Stomach (tissue), 9 donors: Measurements from ENCODE around the gene RABL6. TPM values are rescaled to one million over a fixed set of nuclear protein-coding genes. Genes with fewer than 3 reads are reported as not detected.

ENCODE experiments used
- DNase-seq, 2 donors: peaks; one replicate each; pipeline versions ENCODE4 v3.0.0 to v3.0.0-alpha.2; 2013 to 2019
- H3K27ac ChIP-seq, 5 donors: fragments of 200-600 bp in 4 of 5; sonication (generic) in 4 of 5; one replicate each; pipeline ENCODE4 v1.5.1; 2013 to 2019; ENCODE audit warnings: mild to moderate bottlenecking in 1 of 5, moderate library complexity in 1 of 5
- H3K27me3 ChIP-seq, 3 donors: fragments of 200-600 bp; sonication (generic); one replicate each; pipeline ENCODE4 v1.5.1; 2017 to 2019; ENCODE audit warnings: mixed run types in 1 of 3
- H3K36me3 ChIP-seq, 4 donors: fragments of 200-600 bp; sonication (generic); 1 replicate in 3 of 4; 2 replicates in 1 of 4; pipeline ENCODE4 v1.5.1; 2016 to 2019
- H3K4me1 ChIP-seq, 4 donors: fragments of 200-600 bp; sonication (generic); one replicate each; pipeline ENCODE4 v1.5.1; 2016 to 2019
- H3K4me3 ChIP-seq, 4 donors: fragments of 200-600 bp; sonication (generic) in 3 of 4; one replicate each; pipeline ENCODE4 v1.5.1; 2016 to 2019; ENCODE audit warnings: mild to moderate bottlenecking in 1 of 4
- H3K9me3 ChIP-seq, 4 donors: fragments of 200-600 bp; sonication (generic); one replicate each; pipeline ENCODE4 v1.5.1; 2016 to 2019
- CTCF ChIP-seq, 7 experiments: fragments of 450-650 bp in 4 of 7; fragments of 200-600 bp in 3 of 7; sonication (generic) in 3 of 7; IDR thresholded peaks; one replicate each; pipeline ENCODE4 v1.5.1; 2016 to 2019; ENCODE audit warnings: antibody characterized with exemption in 7 of 7, control low read depth in 2 of 7, mild to moderate bottlenecking in 1 of 7
- EP300 ChIP-seq: sonication (generic); formaldehyde crosslinking; IDR thresholded peaks from one replicate; pipeline ENCODE4 v1.6.1; 2017; ENCODE audit warnings: antibody characterized with exemption
- POLR2A ChIP-seq, 4 donors: fragments of 450-650 bp; IDR thresholded peaks; one replicate each; pipeline ENCODE4 v1.6.1; 2016; ENCODE audit warnings: antibody characterized with exemption in 4 of 4, control low read depth in 2 of 4, mild to moderate bottlenecking in 1 of 4, moderate library complexity in 1 of 4
- POLR2AphosphoS5 ChIP-seq, 3 donors: sonication (generic); formaldehyde crosslinking; IDR thresholded peaks; one replicate each; pipeline ENCODE4 v1.6.1; 2016; ENCODE audit warnings: antibody characterized with exemption in 3 of 3
- WGBS, 5 donors: extraction: QIAGEN DNeasy Blood & Tissue Kit in 3 of 5; methylation state at CpG; one replicate each; pipeline versions ENCODE4 v1.1.5 to v1.1.7; 2013 to 2018; 5-methylcytosine and 5-hydroxymethylcytosine counted together
- intact Hi-C: fragments of 100-400 bp; cut with DNase I; formaldehyde crosslinking; loops from one replicate; pipeline ENCODE4 v1.15.1; 2023; ENCODE audit warnings: low total_unique reads
- polyA plus RNA-seq, 3 donors: library from polyadenylated mRNA; stranded (reverse); fragments of 200-250 nt; gene quantifications; one replicate each; pipeline ENCODE4 v1.2.3, GENCODE V29; 2013
- total RNA-seq, 5 donors: library from RNA; depleted of rRNA; stranded (reverse); fragments of >200 nt; gene quantifications; one replicate each; pipeline versions ENCODE4 v1.1.0 to v1.2.3, GENCODE V29; 2014 to 2016
- donor health status: healthy with polysubstance abuse.
- donor health status: Bipolar disorder and iron deficiency.
- donor health status: healthy.

Gene RABL6
- total and polyA plus RNA-seq, 8 donors = 47.4 to 615 (median 62.9) TPM

DNA sequence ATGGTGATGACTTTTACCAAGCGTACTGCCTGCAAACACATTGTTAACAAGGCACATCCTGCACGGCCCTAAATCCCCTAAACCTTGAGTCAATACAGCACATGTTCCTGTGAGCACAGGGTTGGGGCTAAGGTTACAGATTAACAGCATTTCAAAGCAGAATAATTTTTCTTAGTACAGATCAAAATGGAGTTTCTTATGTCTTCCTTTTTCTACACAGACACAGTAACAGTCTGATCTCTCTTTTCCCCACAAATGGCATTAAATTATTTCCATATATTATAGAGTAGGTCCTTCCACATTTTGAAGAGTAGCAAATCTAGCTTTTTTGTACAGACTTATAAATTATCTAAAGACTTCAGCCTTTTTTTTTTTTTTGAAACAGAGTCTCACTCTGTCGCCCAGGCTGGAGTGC is 18.2 kb upstream of the RABL6 start:
- TF ChIP-seq POLR2AphosphoS5 (IDR thresholded peaks at IDR 0.05) (no peak), POLR2A (IDR thresholded peaks at IDR 0.05) (no peak)
- no peak overlapping the region for H3K4me3 ChIP-seq
- H3K9me3 ChIP-seq = no peaks in the 10 kb centered on the region
- no peaks in the 10 kb centered on the region for H3K27me3 ChIP-seq
- no peak for DNase-seq
- intact Hi-C loops = loop anchor here (5.0 kb wide), 1 partner anchor 248 kb away; no protein-coding TSS in a partner anchor
- 28 to 67% (median 41%) methylated on average over 3 of the region's 3 CpGs for WGBS, 5 donors
- peaks cover 22 to 58% (median 53%) of the 10 kb centered on the region in 4 donors for H3K4me1 ChIP-seq
- H3K36me3 ChIP-seq = peaks cover 0 to 22% (median 10%) of the 10 kb centered on the region in 4 donors
- H3K27ac ChIP-seq = peak overlapping the region; percentile 47 to 98 (median 91)

DNA sequence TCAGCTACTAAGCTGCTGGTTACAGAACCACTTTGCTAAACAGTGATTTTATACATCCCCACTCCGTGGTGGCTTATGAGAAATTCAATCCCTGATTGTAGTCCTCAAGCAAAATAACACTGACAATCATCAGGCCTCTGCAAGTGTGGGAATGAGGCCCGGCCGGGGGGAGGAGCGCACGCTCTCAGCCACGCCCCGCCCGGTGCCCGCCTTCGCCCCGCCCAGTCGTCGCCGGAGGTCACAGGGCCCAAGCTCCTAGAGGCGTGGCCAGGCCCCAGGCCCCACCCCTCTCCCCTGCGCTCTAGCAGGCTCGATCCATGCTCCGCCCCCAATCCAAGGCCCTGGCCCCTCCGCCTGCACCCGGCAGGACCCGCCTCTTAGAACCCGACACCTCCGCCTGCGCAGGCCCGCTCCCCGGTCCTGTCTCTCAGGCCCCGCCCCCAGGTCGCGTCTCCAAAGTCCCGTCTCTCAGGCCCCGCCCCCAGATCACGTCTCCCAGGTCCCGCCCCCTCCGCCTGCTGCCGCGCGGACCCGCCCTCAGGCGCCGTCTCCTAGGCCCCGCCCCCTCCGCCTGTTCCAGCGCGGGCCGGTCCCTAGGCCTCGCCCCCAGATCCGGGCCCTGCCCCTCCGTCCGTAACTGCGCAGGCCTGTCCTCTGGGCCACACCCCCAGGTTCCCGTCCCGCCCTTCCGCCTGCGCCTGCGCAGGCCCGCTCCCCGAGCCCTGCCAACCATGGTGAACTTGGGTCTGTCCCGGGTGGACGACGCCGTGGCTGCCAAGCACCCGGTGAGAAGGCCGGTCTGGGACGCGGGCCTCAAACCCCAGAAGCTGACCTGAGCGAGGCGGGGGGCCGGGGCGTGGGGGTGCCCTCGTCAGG is 16.9 kb upstream of the RABL6 start, which contains the start of gene TMEM141:
TSS of gene TMEM141 (plus strand) at position 705 of the 876 bp plus-strand sequence. CDS start at position 732, 27 bp downstream.
- no peaks in the 10 kb centered on the region for H3K9me3 ChIP-seq
- WGBS, 5 donors = 0 to 1% (median 1%) methylated on average over 31 to 70 of the region's 70 CpGs
- peak within 1 kb of the TSS; percentile 91 to 98 (median 97) for H3K27ac ChIP-seq
- peaks cover 0 to under 1% (median 0%) of the 10 kb centered on the region in 3 donors for H3K27me3 ChIP-seq
- intact Hi-C loops = no loop called here
- H3K4me3 ChIP-seq = peak within 1 kb of the TSS; percentile 54 to 75 (median 62)
- H3K4me1 ChIP-seq = peaks cover 23 to 65% (median 61%) of the 10 kb centered on the region in 4 donors
- TF ChIP-seq CTCF (IDR thresholded peaks at IDR 0.05) (no peak), EP300 (no peak), POLR2AphosphoS5 (IDR thresholded peaks at IDR 0.05) (peak; percentile 55 to 95 (median 86)), POLR2A (IDR thresholded peaks at IDR 0.05) (peak in 2 of 4 donors; percentile 46 to 61)
- DNase-seq = peak; percentile 100
- H3K36me3 ChIP-seq = peaks cover 0 to 22% (median 10%) of the 10 kb centered on the region in 4 donors

- Histone ChIP-seq H3K9me3 (no peaks in the 10 kb centered on the region), H3K27ac (peak overlapping the region; percentile 91 to 98 (median 97)), H3K4me3 (peak overlapping the region; percentile 54 to 75 (median 62)), H3K4me1 (peaks cover 32 to 73% (median 65%) of the 10 kb centered on the region in 4 donors), H3K27me3 (peaks cover 0 to 9% (median 0%) of the 10 kb centered on the region in 3 donors), H3K36me3 (peaks cover 0 to 22% (median 10%) of the 10 kb centered on the region in 4 donors)
- intact Hi-C loops = no loop called here
- peak in 6 of 7 experiments; percentile 22 to 95 (median 94) for TF ChIP-seq CTCF (IDR thresholded peaks at IDR 0.05)
- TF ChIP-seq EP300 = no peak
- peak in 2 of 3 donors; percentile 7 to 53 for TF ChIP-seq POLR2AphosphoS5 (IDR thresholded peaks at IDR 0.05)
- TF ChIP-seq POLR2A (IDR thresholded peaks at IDR 0.05) = no peak
- DNase-seq = peak; percentile 84 to 92
- 2 to 6% (median 3%) methylated on average over 18 to 29 of the region's 29 CpGs for WGBS, 5 donors
Measured at GRCh38 chr9:136791516-136792276, 16.1 kb upstream of the RABL6 start.

- Histone ChIP-seq H3K4me1 (peaks cover 38 to 79% (median 68%) of the 10 kb centered on the region in 4 donors), H3K27me3 (peaks cover 0 to 17% (median 0%) of the 10 kb centered on the region in 3 donors), H3K27ac (peak overlapping the region; percentile 91 to 98 (median 97)), H3K9me3 (no peaks in the 10 kb centered on the region), H3K36me3 (peaks cover 0 to 22% (median 10%) of the 10 kb centered on the region in 4 donors), H3K4me3 (peak overlapping the region in 3 of 4 donors; percentile 54 to 75 (median 67))
- intact Hi-C loops = no loop called here
- 57 to 79% (median 67%) methylated on average over 15 of the region's 15 CpGs for WGBS, 5 donors
- peak in 1 of 2 donors; percentile 42 for DNase-seq
- no peak for TF ChIP-seq EP300
Measured at GRCh38 chr9:136792321-136793085, 15.2 kb upstream of the RABL6 start.
